Loucy (cell line): ENCODE data around the gene TMEM132D.

Experiments
- H2AFZ ChIP-seq: fragments of 200-600 bp; sonication (generic); 2 replicates; pipeline ENCODE4 v1.6.0; 2016; ENCODE audit warnings: antibody characterized with exemption, mild to moderate bottlenecking, low read length, moderate library complexity
- H3F3A ChIP-seq: fragments of 200-600 bp; 2 replicates; pipeline ENCODE4 v1.6.0; 2016; ENCODE audit warnings: antibody characterized with exemption, low read depth, mild to moderate bottlenecking
- H3K27me3 ChIP-seq: fragments of 200-600 bp; sonication (generic); 2 replicates; pipeline ENCODE4 v1.6.1; 2014; ENCODE audit warnings: low read length, mild to moderate bottlenecking; ENCODE audit not compliant: insufficient read depth, poor library complexity, severe bottlenecking
- H3K36me3 ChIP-seq: fragments of 200-600 bp; sonication (generic); 2 replicates; pipeline ENCODE4 v1.6.1; 2016; ENCODE audit warnings: low read length; ENCODE audit not compliant: insufficient read depth
- H3K4me1 ChIP-seq: fragments of 200-600 bp; sonication (generic); 2 replicates; pipeline ENCODE4 v1.5.1; 2014; ENCODE audit warnings: low read length, mild to moderate bottlenecking; ENCODE audit not compliant: insufficient read depth, poor library complexity, severe bottlenecking
- H3K4me2 ChIP-seq: fragments of 200-600 bp; sonication (generic); 2 replicates; pipeline ENCODE4 v1.6.0; 2014; ENCODE audit warnings: antibody characterized with exemption, low read length, low read depth, mild to moderate bottlenecking; ENCODE audit not compliant: poor library complexity, severe bottlenecking
- H3K4me3 ChIP-seq: fragments of 200-600 bp; sonication (generic); 2 replicates; pipeline ENCODE4 v1.5.1; 2014; ENCODE audit warnings: low read length, mild to moderate bottlenecking, mixed read lengths; ENCODE audit not compliant: poor library complexity, severe bottlenecking
- H3K79me2 ChIP-seq: fragments of 200-600 bp; sonication (generic); 2 replicates; pipeline ENCODE4 v1.6.1; 2014; ENCODE audit warnings: low read length; ENCODE audit not compliant: insufficient read depth
- H3K9ac ChIP-seq: fragments of 200-600 bp; sonication (generic); 2 replicates; pipeline ENCODE4 v1.6.0; 2014; ENCODE audit warnings: mild to moderate bottlenecking, low read depth, low read length, moderate library complexity; ENCODE audit not compliant: poor library complexity, severe bottlenecking
- H3K9me2 ChIP-seq: fragments of 200-600 bp; sonication (generic); replicated peaks from 2 replicates; pipeline ENCODE4 v1.6.1; 2016; ENCODE audit warnings: low read depth, low read length, mixed read lengths
- H3K9me3 ChIP-seq: fragments of 200-600 bp; sonication (generic); 2 replicates; pipeline ENCODE4 v1.6.1; 2014; ENCODE audit warnings: mild to moderate bottlenecking, antibody characterized with exemption, low read length, low read depth; ENCODE audit not compliant: insufficient read depth
- H4K20me1 ChIP-seq: fragments of 200-600 bp; sonication (generic); 2 replicates; pipeline ENCODE4 v1.6.0; 2014; ENCODE audit warnings: antibody characterized with exemption, low read length, mild to moderate bottlenecking; ENCODE audit not compliant: insufficient read depth, poor library complexity, severe bottlenecking
- CTCF ChIP-seq: fragments of 200-600 bp; sonication (generic); conservative IDR thresholded peaks from 2 replicates; pipeline ENCODE4 v1.5.1; 2014; ENCODE audit warnings: mild to moderate bottlenecking, antibody characterized with exemption, low read length
- EZH2phosphoT487 ChIP-seq: fragments of 200-600 bp; IDR thresholded peaks from 2 replicates; pipeline ENCODE4 v1.6.1; 2018; ENCODE audit warnings: antibody characterized with exemption, mild to moderate bottlenecking, moderate library complexity, borderline replicate concordance

TMEM132D gene

GRCh38 chr12:129847063-129847462 lies 56.8 kb downstream of the TMEM132D start:
- H3K4me3 ChIP-seq, result no peak overlapping the region
- no peak overlapping the region for H2AFZ ChIP-seq
- no peak overlapping the region for H3K9ac ChIP-seq
- H3K9me2 ChIP-seq, result no peaks in the 10 kb centered on the region
- no peak for TF ChIP-seq CTCF
- no peak for TF ChIP-seq EZH2phosphoT487
- H3K36me3 ChIP-seq, result no peaks in the 10 kb centered on the region
- H3K9me3 ChIP-seq, result no peaks in the 10 kb centered on the region; the same call in 1 of the 2 replicates
- H3F3A ChIP-seq, result no peaks in the 10 kb centered on the region
- H3K27me3 ChIP-seq, result no peaks in the 10 kb centered on the region
- no peaks in the 10 kb centered on the region for H3K79me2 ChIP-seq
- H4K20me1 ChIP-seq, result no peaks in the 10 kb centered on the region
- H3K4me1 ChIP-seq, result no peaks in the 10 kb centered on the region
- H3K4me2 ChIP-seq, result no peak overlapping the region

DNA sequence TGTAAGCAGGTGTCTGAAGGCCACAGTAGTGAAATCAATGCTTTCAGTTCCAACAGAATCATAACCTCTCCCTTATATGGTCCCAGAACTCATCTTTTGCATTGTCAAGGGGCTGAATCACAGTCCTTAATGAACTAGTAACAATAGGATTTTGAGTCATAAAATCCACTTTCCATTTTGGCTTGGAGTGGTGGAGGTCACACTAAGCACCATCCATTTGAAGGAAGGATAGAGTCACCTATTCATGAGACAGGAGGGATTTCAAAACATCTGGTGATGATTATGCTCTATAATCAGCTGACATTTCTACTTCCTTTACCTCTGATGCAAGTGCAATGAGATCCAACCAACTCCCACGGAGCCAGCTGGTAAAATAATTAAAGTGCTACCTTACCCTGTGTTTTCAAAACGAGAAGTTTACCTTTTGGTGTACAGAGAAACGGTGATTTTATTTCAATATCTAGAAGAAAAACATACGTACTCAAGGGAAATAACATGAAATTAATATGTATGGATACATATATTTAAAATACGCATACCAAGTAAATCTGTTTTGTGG lies 59.1 kb downstream of the TMEM132D start:
- TF ChIP-seq EZH2phosphoT487 (no peak), CTCF (no peak)
- Histone ChIP-seq H3K9me3 (no peaks in the 10 kb centered on the region; the same call in 1 of the 2 replicates), H3K27me3 (no peaks in the 10 kb centered on the region), H3K36me3 (no peaks in the 10 kb centered on the region), H2AFZ (no peak overlapping the region), H3K4me1 (no peaks in the 10 kb centered on the region), H3F3A (no peaks in the 10 kb centered on the region), H4K20me1 (no peaks in the 10 kb centered on the region), H3K4me2 (no peak overlapping the region), H3K9me2 (no peaks in the 10 kb centered on the region), H3K4me3 (no peak overlapping the region), H3K79me2 (no peaks in the 10 kb centered on the region), H3K9ac (no peak overlapping the region)

GRCh38 chr12:129841251-129841650 lies 62.6 kb downstream of the TMEM132D start:
- H2AFZ ChIP-seq, result no peak overlapping the region
- H3K27me3 ChIP-seq, result no peaks in the 10 kb centered on the region
- H3K9ac ChIP-seq, result no peak overlapping the region
- H3K36me3 ChIP-seq, result no peaks in the 10 kb centered on the region
- TF ChIP-seq EZH2phosphoT487 (no peak), CTCF (no peak)
- no peaks in the 10 kb centered on the region for H3K79me2 ChIP-seq
- no peaks in the 10 kb centered on the region for H4K20me1 ChIP-seq
- no peaks in the 10 kb centered on the region for H3K9me2 ChIP-seq
- no peaks in the 10 kb centered on the region for H3K9me3 ChIP-seq
- H3K4me1 ChIP-seq, result no peaks in the 10 kb centered on the region
- H3K4me2 ChIP-seq, result no peak overlapping the region
- no peaks in the 10 kb centered on the region for H3F3A ChIP-seq
- no peak overlapping the region for H3K4me3 ChIP-seq
